Measurements from ENCODE around the gene RBM44.

Gene RBM44

DNA sequence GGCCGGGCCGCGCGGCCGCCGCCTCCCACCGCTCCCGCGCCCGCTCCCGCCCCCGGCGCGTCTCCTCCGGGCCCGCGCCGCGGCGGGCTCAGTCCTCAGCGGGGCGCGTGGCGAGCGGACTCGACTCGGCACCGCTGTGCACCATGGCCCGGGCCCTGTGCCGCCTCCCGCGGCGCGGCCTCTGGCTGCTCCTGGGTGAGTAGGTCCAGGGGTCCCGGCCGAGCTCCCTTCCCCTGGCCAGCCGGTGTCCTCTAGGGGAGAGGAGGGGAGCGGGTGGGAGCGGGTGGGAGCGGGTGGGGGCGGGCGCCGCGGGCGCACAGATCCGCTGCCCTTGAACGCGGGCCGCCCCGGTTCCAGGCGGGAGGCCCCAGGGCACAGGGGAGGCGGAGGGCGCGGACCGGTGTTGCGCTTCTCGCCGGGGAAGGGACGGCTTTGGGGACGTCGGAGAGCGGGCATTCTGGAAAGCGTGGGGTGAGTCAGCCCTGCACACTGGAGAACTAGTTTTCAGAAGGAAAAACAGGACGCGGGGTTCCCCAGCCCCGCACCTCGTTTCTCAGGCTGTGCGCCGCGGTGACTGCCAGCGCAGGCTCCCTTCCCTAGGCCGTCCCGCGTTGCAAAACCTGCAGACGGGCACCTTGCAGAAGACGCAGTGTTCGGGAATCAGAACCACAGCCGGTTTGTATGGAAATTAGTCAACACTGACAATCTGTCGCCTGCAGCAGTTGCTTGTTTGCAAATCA, 61.1 kb downstream of the RBM44 start, which contains the start of gene RAMP1:
TSS of gene RAMP1 (plus strand) at position 91 of the 740 bp plus-strand sequence. CDS start at position 144, 53 bp downstream.
- CTCF ChIA-PET = interaction anchor here (1.0 kb wide), 1 partner anchor 67 kb away, joined by 3 read pairs; no protein-coding TSS in a partner anchor
- Histone ChIP-seq H3K4me1 (ENCODE audit: control extremely low read depth in 1 of 4, control insufficient read depth in 4 of 4, insufficient read depth in 4 of 4, low read length in 3 of 4) (peaks cover 5 to 38% (median 22%) of the 10 kb centered on the region in 4 experiments), H3K36me3 (ENCODE audit: control insufficient read depth in 4 of 4, insufficient read depth in 4 of 4, low read length in 3 of 4) (no peaks in the 10 kb centered on the region), H3K9me3 (ENCODE audit: control extremely low read depth in 1 of 5, control insufficient read depth in 4 of 5, insufficient read depth in 2 of 5, low read depth in 1 of 5, low read length in 4 of 5) (no peaks in the 10 kb centered on the region), H3K4me3 (ENCODE audit: control insufficient read depth in 1 of 7, extremely low read depth in 1 of 7, insufficient read depth in 4 of 7, low read depth in 2 of 7, low read length in 6 of 7) (peak within 1 kb of the TSS in 6 of 7 experiments; percentile 45 to 76 (median 64)), H3K27ac (ENCODE audit: insufficient read depth in 1 of 2, low read depth in 1 of 2, low read length in 2 of 2, poor library complexity in 1 of 2, severe bottlenecking in 2 of 2) (no peak within 1 kb of the TSS), H3K27me3 (replicated peaks in 2 of 5; ENCODE audit: control insufficient read depth in 4 of 5, insufficient read depth in 5 of 5, low read length in 4 of 5) (peaks cover 0 to 20% (median 11%) of the 10 kb centered on the region in 5 experiments)
- DNase-seq = peak; percentile 6 to 55 (median 42)
- POLR2A ChIA-PET = no interaction called here
- WGBS (ENCODE audit: insufficient coverage) = under 1% methylated on average over 62 of the region's 79 CpGs

DNA sequence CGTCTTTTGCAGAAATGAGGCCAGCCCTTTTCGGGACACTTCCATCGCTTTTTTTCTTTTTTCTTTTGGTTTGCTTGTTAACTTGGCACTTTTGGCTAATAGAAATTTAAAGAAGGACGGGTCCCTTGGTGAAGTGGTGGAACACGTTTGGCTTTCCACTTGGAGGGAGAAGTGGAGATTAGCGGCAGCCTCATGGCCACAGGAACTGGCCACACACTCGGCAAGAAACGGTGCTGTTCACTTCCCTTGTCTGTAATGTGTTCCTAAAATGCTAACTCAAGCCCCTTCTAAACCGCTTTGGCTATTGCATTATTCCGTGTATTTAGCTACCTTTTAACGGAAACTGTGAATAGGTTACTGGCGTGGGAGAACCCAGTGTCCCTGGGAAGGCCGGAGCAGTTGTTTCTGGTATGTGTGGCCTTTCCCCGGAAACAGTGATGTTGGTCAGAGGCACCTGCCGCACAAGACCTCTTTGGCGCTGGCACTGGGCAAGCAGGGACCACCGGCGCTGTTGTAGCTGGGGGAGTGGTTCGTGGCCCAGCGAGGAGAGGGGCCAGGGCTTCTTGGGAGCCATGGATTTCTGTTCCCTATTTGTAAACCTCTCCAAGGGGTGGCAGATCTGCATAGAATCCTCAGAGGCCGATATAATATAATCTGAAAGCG, 61.8 kb downstream of the RBM44 start:
- Histone ChIP-seq H3K4me1 (ENCODE audit: control extremely low read depth in 1 of 4, control insufficient read depth in 4 of 4, insufficient read depth in 4 of 4, low read length in 3 of 4) (peaks cover 5 to 41% (median 22%) of the 10 kb centered on the region in 4 experiments), H3K36me3 (ENCODE audit: control insufficient read depth in 4 of 4, insufficient read depth in 4 of 4, low read length in 3 of 4) (no peaks in the 10 kb centered on the region), H3K4me3 (ENCODE audit: control insufficient read depth in 1 of 7, extremely low read depth in 1 of 7, insufficient read depth in 4 of 7, low read depth in 2 of 7, low read length in 6 of 7) (peak overlapping the region in 6 of 7 experiments; percentile 45 to 76 (median 64)), H3K27ac (ENCODE audit: insufficient read depth in 1 of 2, low read depth in 1 of 2, low read length in 2 of 2, poor library complexity in 1 of 2, severe bottlenecking in 2 of 2) (no peak overlapping the region), H3K9me3 (ENCODE audit: control extremely low read depth in 1 of 5, control insufficient read depth in 4 of 5, insufficient read depth in 2 of 5, low read depth in 1 of 5, low read length in 4 of 5) (no peaks in the 10 kb centered on the region), H3K27me3 (replicated peaks in 2 of 5; ENCODE audit: control insufficient read depth in 4 of 5, insufficient read depth in 5 of 5, low read length in 4 of 5) (peaks cover 0 to 20% (median 11%) of the 10 kb centered on the region in 5 experiments)
- CTCF ChIA-PET = interaction anchor here (0.5 to 1.6 kb wide), 5 partner anchors 9 to 288 kb away, joined by 3 read pairs; no protein-coding TSS in a partner anchor
- no peak for DNase-seq
- WGBS (ENCODE audit: insufficient coverage) = 66% methylated on average over 21 of the region's 22 CpGs
- POLR2A ChIA-PET = no interaction called here

DNA sequence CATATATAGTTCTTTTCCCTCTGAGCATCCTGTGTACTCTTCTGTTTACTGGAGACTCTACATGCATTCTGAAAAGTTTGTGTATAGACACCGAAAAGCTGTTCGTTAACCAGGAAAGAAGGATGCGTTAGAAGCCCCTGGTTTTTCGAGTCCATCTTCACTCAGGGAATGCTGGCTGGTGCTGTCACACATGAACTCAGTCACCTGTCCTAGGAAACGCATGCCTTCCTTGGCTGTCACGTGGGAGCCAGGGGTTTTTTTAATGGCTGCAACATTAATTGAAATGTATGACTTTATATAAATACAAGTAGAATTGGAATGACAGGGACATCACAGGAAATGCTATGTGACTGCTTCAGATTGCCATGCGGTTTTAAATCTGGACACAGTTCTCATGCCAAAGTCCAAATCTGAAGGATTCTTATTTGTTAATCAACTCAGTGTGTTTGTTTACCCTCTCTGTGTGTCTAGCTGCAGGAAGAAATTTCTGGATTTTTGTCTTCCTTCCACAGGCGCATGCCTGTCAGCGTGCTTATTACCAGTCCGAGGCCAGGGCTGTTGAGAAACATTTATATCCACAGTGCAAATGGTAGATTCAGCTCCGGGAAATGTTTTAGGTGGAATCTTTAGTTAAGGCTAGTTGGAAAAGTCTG, 63.4 kb downstream of the RBM44 start:
- Histone ChIP-seq H3K27ac (ENCODE audit: insufficient read depth in 1 of 2, low read depth in 1 of 2, low read length in 2 of 2, poor library complexity in 1 of 2, severe bottlenecking in 2 of 2) (no peak overlapping the region), H3K27me3 (replicated peaks in 2 of 5; ENCODE audit: control insufficient read depth in 4 of 5, insufficient read depth in 5 of 5, low read length in 4 of 5) (peaks cover 0 to 20% (median 11%) of the 10 kb centered on the region in 5 experiments), H3K4me1 (ENCODE audit: control extremely low read depth in 1 of 4, control insufficient read depth in 4 of 4, insufficient read depth in 4 of 4, low read length in 3 of 4) (peaks cover 0 to 36% (median 22%) of the 10 kb centered on the region in 4 experiments), H3K4me3 (ENCODE audit: control insufficient read depth in 1 of 7, extremely low read depth in 1 of 7, insufficient read depth in 4 of 7, low read depth in 2 of 7, low read length in 6 of 7) (no peak overlapping the region), H3K9me3 (ENCODE audit: control extremely low read depth in 1 of 5, control insufficient read depth in 4 of 5, insufficient read depth in 2 of 5, low read depth in 1 of 5, low read length in 4 of 5) (no peaks in the 10 kb centered on the region), H3K36me3 (ENCODE audit: control insufficient read depth in 4 of 4, insufficient read depth in 4 of 4, low read length in 3 of 4) (no peaks in the 10 kb centered on the region)
- DNase-seq = no peak
- CTCF ChIA-PET = interaction anchor here (0.6 to 1.6 kb wide), 6 partner anchors 11 to 166 kb away, joined by 3 to 4 read pairs (median 3); no protein-coding TSS in a partner anchor
- WGBS (ENCODE audit: insufficient coverage) = 95% methylated on average over 9 of the region's 11 CpGs
- POLR2A ChIA-PET = no interaction called here

DNA sequence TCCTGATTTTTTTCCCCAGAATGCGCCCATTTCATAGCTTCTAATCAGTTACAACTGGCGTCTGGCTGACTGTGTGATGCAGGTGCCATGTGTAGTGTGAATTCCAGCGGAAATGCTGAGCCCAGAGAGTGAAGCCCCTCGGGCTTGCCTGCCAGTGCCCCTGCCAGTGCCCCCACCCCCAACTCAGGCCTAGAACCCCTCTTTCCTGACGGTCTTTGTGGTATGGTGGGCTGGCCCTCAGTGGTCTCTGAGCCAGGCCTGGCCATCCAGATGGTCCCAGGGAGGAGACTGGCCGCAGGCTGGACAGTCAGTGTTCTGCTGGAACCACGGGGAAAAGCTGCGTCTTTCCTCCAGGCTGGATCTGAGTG, 63.9 kb downstream of the RBM44 start:
- 95% methylated on average over 5 of the region's 8 CpGs for WGBS (ENCODE audit: insufficient coverage)
- CTCF ChIA-PET = interaction anchor here (0.8 to 1.4 kb wide), 4 partner anchors 10 to 156 kb away, joined by 3 to 4 read pairs (median 4); no protein-coding TSS in a partner anchor
- Histone ChIP-seq H3K9me3 (ENCODE audit: control extremely low read depth in 1 of 5, control insufficient read depth in 4 of 5, insufficient read depth in 2 of 5, low read depth in 1 of 5, low read length in 4 of 5) (no peaks in the 10 kb centered on the region), H3K4me1 (ENCODE audit: control extremely low read depth in 1 of 4, control insufficient read depth in 4 of 4, insufficient read depth in 4 of 4, low read length in 3 of 4) (peaks cover 0 to 32% (median 20%) of the 10 kb centered on the region in 4 experiments), H3K36me3 (ENCODE audit: control insufficient read depth in 4 of 4, insufficient read depth in 4 of 4, low read length in 3 of 4) (no peaks in the 10 kb centered on the region), H3K4me3 (ENCODE audit: control insufficient read depth in 1 of 7, extremely low read depth in 1 of 7, insufficient read depth in 4 of 7, low read depth in 2 of 7, low read length in 6 of 7) (no peak overlapping the region), H3K27me3 (replicated peaks in 2 of 5; ENCODE audit: control insufficient read depth in 4 of 5, insufficient read depth in 5 of 5, low read length in 4 of 5) (peaks cover 0 to 20% (median 11%) of the 10 kb centered on the region in 5 experiments), H3K27ac (ENCODE audit: insufficient read depth in 1 of 2, low read depth in 1 of 2, low read length in 2 of 2, poor library complexity in 1 of 2, severe bottlenecking in 2 of 2) (no peak overlapping the region)
- POLR2A ChIA-PET = no interaction called here
- DNase-seq = no peak

DNA sequence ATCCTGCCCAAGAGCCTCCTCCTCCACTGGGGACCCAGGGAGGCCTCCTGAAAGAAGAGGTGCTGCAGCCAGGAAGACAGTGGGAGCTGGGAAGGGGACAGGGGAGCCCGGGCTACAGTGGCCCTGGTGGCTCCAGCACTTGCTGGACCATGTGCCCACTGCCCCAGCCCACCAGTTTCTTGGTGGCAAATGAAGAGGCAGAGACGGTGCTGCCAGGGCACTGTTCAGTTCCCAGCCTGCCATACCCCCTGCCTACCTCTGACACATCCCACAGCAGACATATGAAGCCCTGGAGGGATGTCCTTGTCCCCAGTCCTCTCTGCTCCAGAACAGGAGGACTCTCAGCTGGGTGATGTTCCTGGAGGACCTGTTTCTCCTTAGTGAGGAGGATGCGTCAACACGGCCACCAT, 64.5 kb downstream of the RBM44 start:
- H3K27me3 ChIP-seq (replicated peaks in 2 of 5; ENCODE audit: control insufficient read depth in 4 of 5, insufficient read depth in 5 of 5, low read length in 4 of 5) = peaks cover 0 to 20% (median 11%) of the 10 kb centered on the region in 5 experiments
- H3K4me3 ChIP-seq (ENCODE audit: control insufficient read depth in 1 of 7, extremely low read depth in 1 of 7, insufficient read depth in 4 of 7, low read depth in 2 of 7, low read length in 6 of 7) = no peak overlapping the region
- WGBS (ENCODE audit: insufficient coverage) = 85% methylated on average over 4 of the region's 4 CpGs
- no peak for DNase-seq
- CTCF ChIA-PET = interaction anchor here (0.8 to 1.0 kb wide), 3 partner anchors 116 to 196 kb away, joined by 3 to 4 read pairs (median 3); no protein-coding TSS in a partner anchor
- POLR2A ChIA-PET = no interaction called here
- H3K4me1 ChIP-seq (ENCODE audit: control extremely low read depth in 1 of 4, control insufficient read depth in 4 of 4, insufficient read depth in 4 of 4, low read length in 3 of 4) = peaks cover 0 to 27% (median 20%) of the 10 kb centered on the region in 4 experiments
- no peaks in the 10 kb centered on the region for H3K9me3 ChIP-seq (ENCODE audit: control extremely low read depth in 1 of 5, control insufficient read depth in 4 of 5, insufficient read depth in 2 of 5, low read depth in 1 of 5, low read length in 4 of 5)
- H3K27ac ChIP-seq (ENCODE audit: insufficient read depth in 1 of 2, low read depth in 1 of 2, low read length in 2 of 2, poor library complexity in 1 of 2, severe bottlenecking in 2 of 2) = no peak overlapping the region
- no peaks in the 10 kb centered on the region for H3K36me3 ChIP-seq (ENCODE audit: control insufficient read depth in 4 of 4, insufficient read depth in 4 of 4, low read length in 3 of 4)

DNA sequence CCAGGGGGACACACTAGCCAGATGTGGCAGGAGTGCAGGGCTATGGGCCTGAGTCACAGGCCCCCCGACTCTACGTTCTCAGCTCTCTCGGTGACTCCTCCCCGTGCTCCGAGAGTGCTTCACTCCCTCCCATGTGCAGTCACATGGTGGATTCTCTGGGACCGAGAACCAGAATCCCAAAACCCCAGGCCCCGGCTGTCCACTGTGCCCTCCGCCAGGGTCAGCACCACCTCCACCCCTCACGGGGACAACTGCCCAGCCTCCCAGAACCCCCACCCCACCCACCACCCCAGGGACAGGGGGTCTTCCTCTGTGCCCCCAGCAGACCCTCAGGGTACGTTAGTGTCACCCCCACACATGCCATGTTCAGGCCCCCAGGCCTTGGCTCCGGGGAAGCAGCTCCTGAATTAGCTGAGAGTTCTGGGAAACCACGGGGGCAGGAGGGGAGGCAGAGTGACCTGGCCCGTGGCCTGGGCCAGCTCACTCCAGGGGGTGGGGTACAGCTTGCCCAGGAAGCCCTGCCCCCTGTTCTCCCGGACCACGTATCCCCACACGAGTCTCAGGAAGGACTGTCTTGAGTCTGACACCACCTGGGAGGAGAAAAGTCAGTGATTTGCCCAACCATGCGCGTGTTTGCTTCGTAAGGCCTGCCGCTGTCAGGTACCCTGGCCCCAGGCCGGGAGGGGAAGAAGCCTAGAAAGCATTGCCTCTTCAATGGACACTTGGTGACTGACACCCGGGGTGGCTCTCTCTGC, 65.3 kb downstream of the RBM44 start:
- WGBS (ENCODE audit: insufficient coverage) = 95% methylated on average over 20 of the region's 22 CpGs
- Histone ChIP-seq H3K27me3 (replicated peaks in 2 of 5; ENCODE audit: control insufficient read depth in 4 of 5, insufficient read depth in 5 of 5, low read length in 4 of 5) (peaks cover 0 to 16% (median 10%) of the 10 kb centered on the region in 5 experiments), H3K36me3 (ENCODE audit: control insufficient read depth in 4 of 4, insufficient read depth in 4 of 4, low read length in 3 of 4) (no peaks in the 10 kb centered on the region), H3K4me1 (ENCODE audit: control extremely low read depth in 1 of 4, control insufficient read depth in 4 of 4, insufficient read depth in 4 of 4, low read length in 3 of 4) (peaks cover 0 to 28% (median 20%) of the 10 kb centered on the region in 4 experiments), H3K9me3 (ENCODE audit: control extremely low read depth in 1 of 5, control insufficient read depth in 4 of 5, insufficient read depth in 2 of 5, low read depth in 1 of 5, low read length in 4 of 5) (no peaks in the 10 kb centered on the region), H3K4me3 (ENCODE audit: control insufficient read depth in 1 of 7, extremely low read depth in 1 of 7, insufficient read depth in 4 of 7, low read depth in 2 of 7, low read length in 6 of 7) (no peak overlapping the region), H3K27ac (ENCODE audit: insufficient read depth in 1 of 2, low read depth in 1 of 2, low read length in 2 of 2, poor library complexity in 1 of 2, severe bottlenecking in 2 of 2) (no peak overlapping the region)
- POLR2A ChIA-PET = no interaction called here
- CTCF ChIA-PET = interaction anchor here (1.0 to 1.2 kb wide), 2 partner anchors 60 to 196 kb away, joined by 3 read pairs; no protein-coding TSS in a partner anchor
- no peak for DNase-seq
